ENCODE measurements around the gene SYNCRIP.

The SYNCRIP gene

DNA sequence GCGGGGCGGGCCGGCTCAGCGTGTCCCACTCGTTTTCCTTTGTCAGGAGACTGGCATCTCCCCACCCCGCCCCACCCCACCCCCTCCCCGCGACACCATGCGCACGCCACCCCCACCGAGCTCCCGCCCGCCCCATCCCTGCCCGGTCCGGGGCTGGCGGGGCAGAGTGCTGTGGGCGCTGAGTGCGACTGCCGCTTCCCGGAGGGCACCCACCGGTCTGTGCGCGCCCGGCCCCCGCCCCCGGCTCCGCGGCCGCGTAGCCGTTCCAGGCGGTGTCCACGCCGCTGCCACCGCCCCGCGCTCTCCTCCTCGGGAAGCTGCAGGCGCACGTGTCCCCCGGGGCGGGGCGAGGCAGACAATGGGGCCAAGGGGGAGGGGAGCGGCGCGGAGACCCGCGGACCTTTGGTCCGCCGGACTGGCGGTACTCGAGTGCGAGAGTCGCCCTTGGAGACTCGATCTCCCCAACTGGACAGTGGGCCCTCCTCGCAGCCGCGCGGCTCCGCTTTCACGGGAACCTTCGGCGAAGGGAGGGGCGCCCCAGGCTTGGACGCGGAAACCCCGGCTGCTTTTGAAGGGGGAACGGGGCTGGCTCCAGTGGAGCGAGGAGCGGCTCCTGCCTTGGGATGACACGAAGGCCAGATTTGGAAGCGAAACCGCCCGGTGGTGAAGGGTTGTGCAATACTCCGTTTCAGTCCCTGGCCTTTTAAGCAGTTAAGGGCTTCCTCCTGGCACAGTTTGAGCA lies 1.0 kb upstream of the SYNCRIP start:
- H2BK5ac ChIP-seq (ENCODE audit: low read depth, low read length, poor library complexity), result peak overlapping the region; percentile 100
- H3K27me3 ChIP-seq (ENCODE audit: insufficient read depth, low read length), result no peaks in the 10 kb centered on the region
- no CpG with 5 or more reads among the region's 75 CpGs for WGBS (ENCODE audit: extremely low coverage, insufficient coverage, insufficient read length)
- H3K18ac ChIP-seq (ENCODE audit: low read length), result peak overlapping the region; percentile 100
- peak overlapping the region; percentile 97 for H2AK5ac ChIP-seq (ENCODE audit: low read length)
- peak overlapping the region; percentile 100 for H4K12ac ChIP-seq (ENCODE audit: low read depth, low read length)
- peak; percentile 94 to 95 for DNase-seq
- peak overlapping the region; percentile 100 for H3K14ac ChIP-seq (ENCODE audit: low read length)
- peak overlapping the region; percentile 91 for H3K4ac ChIP-seq (ENCODE audit: low read depth, low read length)
- H4K91ac ChIP-seq (ENCODE audit: low read depth, low read length), result peak overlapping the region; percentile 99
- H3K27ac ChIP-seq (ENCODE audit: low read depth, low read length), result peak overlapping the region; percentile 100
- H3K4me3 ChIP-seq (ENCODE audit: low read depth, low read length), result peak overlapping the region; percentile 70
- H3K36me3 ChIP-seq (ENCODE audit: control insufficient read depth in 1 of 2, insufficient read depth in 2 of 2, low read length in 2 of 2), result peaks cover 3 to 5% of the 10 kb centered on the region in 2 experiments
- peak overlapping the region; percentile 95 for H2AFZ ChIP-seq (ENCODE audit: insufficient read depth, low read length, poor library complexity)
- peaks cover 2% of the 10 kb centered on the region for H3K9me3 ChIP-seq (ENCODE audit: insufficient read depth, low read depth, low read length)
- H2BK120ac ChIP-seq (ENCODE audit: insufficient read depth, low read length, poor library complexity), result peak overlapping the region; percentile 100
- H2BK12ac ChIP-seq (ENCODE audit: low read length), result peak overlapping the region; percentile 73
- no peak overlapping the region for H3K23ac ChIP-seq (ENCODE audit: low read length)
- H3K79me1 ChIP-seq (ENCODE audit: low read length), result peaks cover 19% of the 10 kb centered on the region
- H3K4me1 ChIP-seq (ENCODE audit: control insufficient read depth in 1 of 2, insufficient read depth in 2 of 2, low read length in 2 of 2), result no peaks in the 10 kb centered on the region
- H4K8ac ChIP-seq (ENCODE audit: low read depth, low read length), result peak overlapping the region; percentile 99
- H3K79me2 ChIP-seq (ENCODE audit: control insufficient read depth, insufficient read depth, low read length, poor library complexity), result peaks cover 25% of the 10 kb centered on the region
- peak overlapping the region; percentile 66 for H3K4me2 ChIP-seq (ENCODE audit: low read length)
- H3K9ac ChIP-seq (ENCODE audit: low read length), result peak overlapping the region; percentile 88

DNA sequence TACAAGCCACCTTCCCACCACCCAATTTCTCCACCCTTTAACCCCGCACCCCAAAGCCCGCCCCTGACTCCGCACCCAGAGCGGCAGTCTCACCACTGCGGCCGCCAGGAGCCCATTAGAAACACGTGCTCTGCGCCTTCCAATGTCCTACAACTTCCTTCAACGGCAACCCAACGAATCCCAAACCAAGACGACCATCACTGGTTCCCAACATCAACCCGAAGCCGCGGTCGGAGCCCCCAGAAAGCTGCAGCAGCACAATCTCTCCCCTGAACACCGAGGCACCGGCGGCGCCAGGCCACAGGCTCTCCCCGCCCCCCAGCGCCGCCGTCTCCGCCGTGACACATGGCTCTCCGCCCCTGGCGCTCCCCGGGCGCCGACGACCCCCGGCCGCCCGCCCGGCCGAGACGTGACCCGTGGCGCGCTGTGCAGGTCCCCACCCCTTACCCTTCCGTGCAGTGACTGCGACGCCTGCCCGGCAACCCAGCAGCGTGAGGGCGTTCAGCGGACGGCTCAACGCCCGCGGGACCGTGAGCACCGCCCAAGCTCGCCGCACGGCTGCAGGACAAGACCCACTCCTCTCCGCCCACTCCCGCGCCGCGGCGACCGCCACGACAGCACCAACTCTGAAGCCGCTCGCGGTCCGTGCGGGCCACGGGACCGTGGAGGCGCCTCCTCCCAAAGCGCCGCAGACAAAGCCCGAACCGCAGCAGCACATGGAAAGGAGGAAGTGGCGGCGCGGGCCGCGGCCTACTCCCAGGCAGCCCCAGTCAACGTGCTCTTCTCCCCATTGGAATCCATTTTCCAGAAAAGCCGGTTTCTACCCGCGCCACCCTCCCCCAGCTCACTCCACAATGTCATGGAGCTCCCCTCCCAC lies 551 bp downstream of the SYNCRIP start:
- H3K36me3 ChIP-seq (ENCODE audit: control insufficient read depth in 1 of 2, insufficient read depth in 2 of 2, low read length in 2 of 2), result peaks cover 6 to 7% of the 10 kb centered on the region in 2 experiments

DNA sequence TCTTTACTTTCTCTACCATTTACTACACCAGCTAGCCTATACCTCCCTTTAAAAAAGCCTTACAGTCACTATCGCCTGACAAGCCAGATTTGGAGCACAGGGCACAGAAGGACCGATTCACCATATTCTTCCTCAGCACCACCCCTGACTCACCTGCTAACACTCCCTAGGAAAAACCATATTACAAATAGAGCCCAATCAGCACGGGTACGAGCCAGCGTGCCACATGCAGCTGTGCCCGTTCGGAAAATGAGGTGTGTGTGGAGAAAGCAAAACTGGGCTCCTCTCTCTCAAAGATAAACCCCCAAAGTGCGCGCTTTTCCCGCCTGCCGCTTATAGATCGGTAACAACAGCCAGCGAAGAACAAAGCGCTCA lies 1.2 kb downstream of the SYNCRIP start:
- Histone ChIP-seq H4K91ac (ENCODE audit: low read depth, low read length) (peak overlapping the region; percentile 18), H2BK120ac (ENCODE audit: insufficient read depth, low read length, poor library complexity) (no peak overlapping the region), H4K8ac (ENCODE audit: low read depth, low read length) (no peak overlapping the region), H3K14ac (ENCODE audit: low read length) (peak overlapping the region; percentile 32), H2AK5ac (ENCODE audit: low read length) (no peak overlapping the region), H3K18ac (ENCODE audit: low read length) (peak overlapping the region; percentile 11), H2AFZ (ENCODE audit: insufficient read depth, low read length, poor library complexity) (no peak overlapping the region), H3K27ac (ENCODE audit: low read depth, low read length) (no peak overlapping the region), H3K36me3 (ENCODE audit: control insufficient read depth in 1 of 2, insufficient read depth in 2 of 2, low read length in 2 of 2) (peaks cover 7 to 8% of the 10 kb centered on the region in 2 experiments), H3K9ac (ENCODE audit: low read length) (peak overlapping the region; percentile 96), H3K79me2 (ENCODE audit: control insufficient read depth, insufficient read depth, low read length, poor library complexity) (peaks cover 26% of the 10 kb centered on the region), H3K4ac (ENCODE audit: low read depth, low read length) (peak overlapping the region; percentile 100), H2BK5ac (ENCODE audit: low read depth, low read length, poor library complexity) (no peak overlapping the region), H3K9me3 (ENCODE audit: insufficient read depth, low read depth, low read length) (peaks cover 2% of the 10 kb centered on the region), H3K27me3 (ENCODE audit: insufficient read depth, low read length) (no peaks in the 10 kb centered on the region), H3K79me1 (ENCODE audit: low read length) (peaks cover 19% of the 10 kb centered on the region), H3K4me3 (ENCODE audit: low read depth, low read length) (peak overlapping the region; percentile 100), H3K4me1 (ENCODE audit: control insufficient read depth in 1 of 2, insufficient read depth in 2 of 2, low read length in 2 of 2) (no peaks in the 10 kb centered on the region), H3K4me2 (ENCODE audit: low read length) (peak overlapping the region; percentile 62), H2BK12ac (ENCODE audit: low read length) (no peak overlapping the region), H3K23ac (ENCODE audit: low read length) (no peak overlapping the region), H4K12ac (ENCODE audit: low read depth, low read length) (no peak overlapping the region)
- WGBS (ENCODE audit: extremely low coverage, insufficient coverage, insufficient read length), result no CpG with 5 or more reads among the region's 14 CpGs
- DNase-seq, result peak in 1 of 2 donors; percentile 6

More for the DNA sequence above, 551 bp downstream of the SYNCRIP start:
- Histone ChIP-seq H3K27ac (ENCODE audit: low read depth, low read length) (peak overlapping the region; percentile 100), H3K4ac (ENCODE audit: low read depth, low read length) (peak overlapping the region; percentile 100), H2AK5ac (ENCODE audit: low read length) (peak overlapping the region; percentile 100), H4K91ac (ENCODE audit: low read depth, low read length) (peak overlapping the region; percentile 99), H3K4me2 (ENCODE audit: low read length) (peak overlapping the region; percentile 62), H3K27me3 (ENCODE audit: insufficient read depth, low read length) (no peaks in the 10 kb centered on the region), H3K14ac (ENCODE audit: low read length) (peak overlapping the region; percentile 99), H2BK120ac (ENCODE audit: insufficient read depth, low read length, poor library complexity) (peak overlapping the region; percentile 83), H3K4me1 (ENCODE audit: control insufficient read depth in 1 of 2, insufficient read depth in 2 of 2, low read length in 2 of 2) (no peaks in the 10 kb centered on the region), H4K12ac (ENCODE audit: low read depth, low read length) (peak overlapping the region; percentile 88), H3K79me2 (ENCODE audit: control insufficient read depth, insufficient read depth, low read length, poor library complexity) (peaks cover 26% of the 10 kb centered on the region), H2AFZ (ENCODE audit: insufficient read depth, low read length, poor library complexity) (peak overlapping the region; percentile 95), H3K18ac (ENCODE audit: low read length) (peak overlapping the region; percentile 98), H2BK12ac (ENCODE audit: low read length) (peak overlapping the region; percentile 41), H2BK5ac (ENCODE audit: low read depth, low read length, poor library complexity) (peak overlapping the region; percentile 93), H3K9ac (ENCODE audit: low read length) (peak overlapping the region; percentile 96), H3K9me3 (ENCODE audit: insufficient read depth, low read depth, low read length) (peaks cover 2% of the 10 kb centered on the region), H3K79me1 (ENCODE audit: low read length) (peaks cover 19% of the 10 kb centered on the region), H4K8ac (ENCODE audit: low read depth, low read length) (peak overlapping the region; percentile 92), H3K4me3 (ENCODE audit: low read depth, low read length) (peak overlapping the region; percentile 100), H3K23ac (ENCODE audit: low read length) (no peak overlapping the region)
- no CpG with 5 or more reads among the region's 85 CpGs for WGBS (ENCODE audit: extremely low coverage, insufficient coverage, insufficient read length)
- DNase-seq, result peak; percentile 27 to 51

DNA sequence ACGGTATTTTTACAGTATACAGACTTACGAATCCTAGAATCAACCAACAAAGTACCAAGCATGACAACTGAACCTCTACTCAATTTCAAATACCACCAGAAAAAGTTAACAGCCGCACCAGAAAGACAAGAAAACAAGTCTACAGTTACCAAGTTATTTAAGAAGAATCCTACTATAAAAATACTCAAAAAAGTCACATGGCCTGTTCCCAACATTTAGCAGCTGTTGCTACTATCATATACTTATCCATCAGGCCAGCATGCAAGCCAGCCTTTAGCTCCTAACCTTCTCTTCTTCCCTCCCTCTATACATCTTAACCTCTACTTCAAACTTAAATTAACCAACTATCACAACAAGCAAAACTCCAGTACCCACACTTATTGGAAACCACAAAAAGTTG lies 1.9 kb downstream of the SYNCRIP start:
- WGBS (ENCODE audit: extremely low coverage, insufficient coverage, insufficient read length), result no CpG with 5 or more reads among the region's 3 CpGs
- H3K4me3 ChIP-seq (ENCODE audit: low read depth, low read length), result no peak overlapping the region
- H3K27me3 ChIP-seq (ENCODE audit: insufficient read depth, low read length), result no peaks in the 10 kb centered on the region
- H3K4me2 ChIP-seq (ENCODE audit: low read length), result peak overlapping the region; percentile 62
- no peak overlapping the region for H3K18ac ChIP-seq (ENCODE audit: low read length)
- no peak overlapping the region for H2BK5ac ChIP-seq (ENCODE audit: low read depth, low read length, poor library complexity)
- H2AK5ac ChIP-seq (ENCODE audit: low read length), result no peak overlapping the region
- H3K4me1 ChIP-seq (ENCODE audit: control insufficient read depth in 1 of 2, insufficient read depth in 2 of 2, low read length in 2 of 2), result no peaks in the 10 kb centered on the region
- H2BK120ac ChIP-seq (ENCODE audit: insufficient read depth, low read length, poor library complexity), result no peak overlapping the region
- no peak overlapping the region for H4K12ac ChIP-seq (ENCODE audit: low read depth, low read length)
- H3K27ac ChIP-seq (ENCODE audit: low read depth, low read length), result no peak overlapping the region
- H3K79me1 ChIP-seq (ENCODE audit: low read length), result peaks cover 19% of the 10 kb centered on the region
- peaks cover 10 to 11% of the 10 kb centered on the region in 2 experiments for H3K36me3 ChIP-seq (ENCODE audit: control insufficient read depth in 1 of 2, insufficient read depth in 2 of 2, low read length in 2 of 2)
- DNase-seq, result no peak
- no peak overlapping the region for H3K9ac ChIP-seq (ENCODE audit: low read length)
- no peak overlapping the region for H4K91ac ChIP-seq (ENCODE audit: low read depth, low read length)
- no peak overlapping the region for H2BK12ac ChIP-seq (ENCODE audit: low read length)
- H3K23ac ChIP-seq (ENCODE audit: low read length), result no peak overlapping the region
- H3K4ac ChIP-seq (ENCODE audit: low read depth, low read length), result peak overlapping the region; percentile 78
- no peak overlapping the region for H3K14ac ChIP-seq (ENCODE audit: low read length)
- peaks cover 2% of the 10 kb centered on the region for H3K9me3 ChIP-seq (ENCODE audit: insufficient read depth, low read depth, low read length)
- H3K79me2 ChIP-seq (ENCODE audit: control insufficient read depth, insufficient read depth, low read length, poor library complexity), result peaks cover 26% of the 10 kb centered on the region
- H4K8ac ChIP-seq (ENCODE audit: low read depth, low read length), result no peak overlapping the region
- H2AFZ ChIP-seq (ENCODE audit: insufficient read depth, low read length, poor library complexity), result no peak overlapping the region

Measured in trophoblast cell (in vitro differentiated cells and primary cell).